GM18867 (cell line): ENCODE measurements around the gene UCP3.
A peak's percentile ranks its signal among the peaks of the same experiment; 100 is the strongest.

ENCODE experiments used
- ATAC-seq: cut with Tn5 transposase; IDR thresholded peaks from one replicate; pipeline ENCODE4 v1.9.1; 2021; ENCODE audit warnings: mild to moderate bottlenecking, moderate library complexity; ENCODE audit not compliant: unreplicated experiment

The UCP3 gene

GRCh38 chr11:73957654-73958361, 51.1 kb downstream of the UCP3 start:
- ATAC-seq: no peak

- ATAC-seq: no peak
Observed at GRCh38 chr11:73956876-73957653, 51.8 kb downstream of the UCP3 start.

DNA sequence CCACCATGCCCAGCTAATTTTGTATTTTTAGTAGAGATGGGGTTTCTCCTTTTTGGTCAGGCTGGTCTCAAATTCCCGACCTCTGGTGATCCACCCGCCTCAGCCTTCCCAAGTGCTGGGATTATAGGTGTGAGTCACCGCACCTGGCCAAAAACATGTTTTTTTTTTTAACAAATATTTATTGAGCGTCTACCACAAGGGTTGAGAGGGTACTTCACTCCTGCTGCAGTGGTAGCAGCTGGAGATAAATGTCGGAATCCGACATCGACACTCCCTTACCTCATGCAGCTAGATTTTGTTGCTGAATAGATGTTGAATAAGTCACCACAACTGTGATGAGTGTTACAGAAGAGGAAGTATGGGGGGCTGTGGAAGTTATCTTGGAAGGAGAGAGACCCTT, 57.1 kb downstream of the UCP3 start:
- ATAC-seq: no peak

DNA sequence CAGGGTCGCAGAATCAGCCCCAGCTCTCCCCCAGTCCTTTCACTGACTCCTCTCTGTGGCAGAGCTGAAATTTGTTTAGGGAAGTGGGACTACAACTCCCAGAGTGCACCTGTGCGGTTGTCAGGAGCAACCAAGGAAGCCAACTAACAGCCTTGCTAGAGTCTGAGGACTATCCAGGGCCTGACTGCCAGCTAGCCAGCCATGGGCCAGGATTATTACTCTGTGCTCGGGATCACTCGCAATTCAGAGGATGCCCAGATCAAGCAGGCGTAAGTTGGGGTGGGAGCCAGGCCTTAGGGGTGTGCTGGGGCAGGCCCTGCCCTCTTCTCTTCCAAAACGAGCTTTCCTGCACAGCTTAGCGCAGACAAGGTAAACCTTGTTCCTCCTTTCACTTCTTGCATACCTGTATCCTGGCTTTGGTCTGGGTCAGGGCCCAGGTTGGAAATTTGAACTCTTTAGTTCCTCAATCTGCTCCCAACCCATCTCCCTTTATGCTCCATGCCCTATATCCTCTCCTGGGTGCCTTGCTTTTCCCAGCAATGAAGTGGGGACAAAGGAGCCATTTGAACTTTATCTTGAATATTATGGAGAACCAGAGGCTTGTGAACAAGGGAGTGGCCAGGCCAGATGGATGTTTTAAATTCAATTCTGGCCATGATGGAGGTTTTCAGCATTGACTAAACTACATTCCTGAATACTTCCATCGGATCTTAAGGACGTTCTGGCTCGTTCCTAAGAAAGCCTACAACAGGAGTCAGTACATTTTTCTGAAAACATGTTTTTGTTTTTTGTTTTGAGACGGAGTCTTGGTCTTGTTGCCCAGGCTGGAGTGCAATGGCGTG, 57.8 kb downstream of the UCP3 start, which contains the start of gene DNAJB13:
DNAJB13 (plus strand) TSS at position 158 of the 842 bp plus-strand sequence; CDS start at position 202, 44 bp downstream.
- ATAC-seq: peak; percentile 71
